Testis (tissue), 2 donors: ENCODE results near the gene DLG1.

ENCODE experiments used
- POLR2A ChIP-seq: fragments of 450-650 bp; IDR thresholded peaks from one replicate; pipeline ENCODE4 v1.6.1; 2017; ENCODE audit warnings: antibody characterized with exemption, mild to moderate bottlenecking, moderate library complexity
- TF ChIP-seq, protein P1 (sequence below), 3 experiments: fragments of 450-650 bp in 2 of 3; fragments of 200-600 bp in 1 of 3; sonication (generic) in 1 of 3; IDR thresholded peaks; one replicate each; pipeline ENCODE4 v1.5.1; 2016 to 2019; ENCODE audit warnings: antibody characterized with exemption in 3 of 3, mild to moderate bottlenecking in 2 of 3, moderate library complexity in 1 of 3

DNA sequence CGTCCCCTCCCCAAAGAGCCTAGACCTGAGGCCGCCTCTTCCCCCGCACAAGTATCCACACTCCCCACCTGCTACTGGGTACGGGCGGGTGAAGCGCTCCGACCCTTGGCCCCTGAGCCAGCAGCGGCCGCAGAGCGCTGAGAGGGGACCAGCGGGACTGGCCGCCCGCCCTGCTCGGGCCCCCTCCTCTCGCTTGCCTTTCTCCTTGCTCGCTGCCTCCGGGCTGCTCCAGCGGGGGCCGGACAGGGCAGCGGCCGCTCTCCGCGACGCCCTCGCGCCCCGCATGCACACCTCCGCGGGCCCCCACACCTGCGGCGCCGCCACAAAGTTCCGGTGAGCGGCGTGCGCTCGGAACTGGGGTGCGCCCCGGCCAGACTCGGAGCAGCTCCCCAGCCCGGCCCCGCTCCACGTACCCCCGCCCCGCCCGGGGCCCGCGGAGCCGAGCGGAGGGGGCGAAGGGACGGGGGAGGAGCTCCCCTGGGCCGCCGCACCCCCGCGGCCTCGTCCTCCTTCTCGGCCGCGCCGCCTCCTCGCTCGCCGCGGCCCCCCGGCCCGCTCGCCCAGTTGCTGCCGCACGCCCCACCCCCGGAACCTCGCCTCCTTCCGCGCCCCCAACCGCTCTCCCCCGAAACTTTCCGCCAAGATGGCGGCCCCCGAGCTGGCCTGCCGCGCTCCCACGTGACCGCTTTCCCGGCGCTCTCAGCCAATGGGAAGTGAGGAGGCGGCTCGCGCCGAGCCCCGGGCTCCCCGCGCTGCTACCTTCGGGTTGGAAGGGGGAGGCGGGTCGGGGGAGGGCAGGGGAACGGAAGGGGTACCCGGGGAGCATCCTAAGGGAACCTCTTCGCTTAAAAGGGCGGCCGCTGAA lies 704 bp downstream of the DLG1 start:
- TF ChIP-seq, protein P1, sequence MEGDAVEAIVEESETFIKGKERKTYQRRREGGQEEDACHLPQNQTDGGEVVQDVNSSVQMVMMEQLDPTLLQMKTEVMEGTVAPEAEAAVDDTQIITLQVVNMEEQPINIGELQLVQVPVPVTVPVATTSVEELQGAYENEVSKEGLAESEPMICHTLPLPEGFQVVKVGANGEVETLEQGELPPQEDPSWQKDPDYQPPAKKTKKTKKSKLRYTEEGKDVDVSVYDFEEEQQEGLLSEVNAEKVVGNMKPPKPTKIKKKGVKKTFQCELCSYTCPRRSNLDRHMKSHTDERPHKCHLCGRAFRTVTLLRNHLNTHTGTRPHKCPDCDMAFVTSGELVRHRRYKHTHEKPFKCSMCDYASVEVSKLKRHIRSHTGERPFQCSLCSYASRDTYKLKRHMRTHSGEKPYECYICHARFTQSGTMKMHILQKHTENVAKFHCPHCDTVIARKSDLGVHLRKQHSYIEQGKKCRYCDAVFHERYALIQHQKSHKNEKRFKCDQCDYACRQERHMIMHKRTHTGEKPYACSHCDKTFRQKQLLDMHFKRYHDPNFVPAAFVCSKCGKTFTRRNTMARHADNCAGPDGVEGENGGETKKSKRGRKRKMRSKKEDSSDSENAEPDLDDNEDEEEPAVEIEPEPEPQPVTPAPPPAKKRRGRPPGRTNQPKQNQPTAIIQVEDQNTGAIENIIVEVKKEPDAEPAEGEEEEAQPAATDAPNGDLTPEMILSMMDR (IDR thresholded peaks at IDR 0.05): no peak
- TF ChIP-seq POLR2A: no peak
